ENCODE data around the gene LAMC2. TPM values are rescaled to one million over a fixed set of nuclear protein-coding genes. Genes with fewer than 3 reads are reported as not detected.

LAMC2 gene
- total RNA-seq, 1 experiment from 2014 or later = 884 TPM

DNA sequence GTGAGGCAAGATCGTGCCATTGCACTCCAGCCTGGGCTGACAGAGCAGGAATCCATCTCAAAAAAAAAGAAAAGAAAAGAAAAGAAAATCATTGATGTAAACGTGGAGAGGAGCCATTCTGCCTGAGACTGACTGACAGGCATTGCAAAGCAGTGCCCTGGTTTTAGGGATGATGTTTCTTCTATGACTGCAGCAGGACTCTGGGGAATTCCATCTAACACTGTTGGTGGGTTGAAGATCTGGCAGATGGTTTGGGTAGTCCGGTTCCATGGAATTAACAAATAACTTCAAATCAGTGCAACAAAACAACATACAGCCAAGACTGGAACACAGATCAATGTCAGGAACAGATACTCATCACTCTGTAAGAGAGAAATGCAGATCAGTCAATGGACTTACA is 17.8 kb upstream of the LAMC2 start:
- no peaks in the 10 kb centered on the region for H3K9me3 Mint-ChIP-seq (ENCODE audit: unreplicated experiment)
- ChIA-PET CTCF (interaction anchor here (0.7 kb wide), 1 partner anchor 150 kb away, joined by 3 read pairs; no protein-coding TSS in a partner anchor), POLR2A (interaction anchor here (1.3 to 3.7 kb wide), 2 partner anchors 10 to 12 kb away, joined by 3 to 14 read pairs; no protein-coding TSS in a partner anchor)
- TF ChIP-seq, protein P1, sequence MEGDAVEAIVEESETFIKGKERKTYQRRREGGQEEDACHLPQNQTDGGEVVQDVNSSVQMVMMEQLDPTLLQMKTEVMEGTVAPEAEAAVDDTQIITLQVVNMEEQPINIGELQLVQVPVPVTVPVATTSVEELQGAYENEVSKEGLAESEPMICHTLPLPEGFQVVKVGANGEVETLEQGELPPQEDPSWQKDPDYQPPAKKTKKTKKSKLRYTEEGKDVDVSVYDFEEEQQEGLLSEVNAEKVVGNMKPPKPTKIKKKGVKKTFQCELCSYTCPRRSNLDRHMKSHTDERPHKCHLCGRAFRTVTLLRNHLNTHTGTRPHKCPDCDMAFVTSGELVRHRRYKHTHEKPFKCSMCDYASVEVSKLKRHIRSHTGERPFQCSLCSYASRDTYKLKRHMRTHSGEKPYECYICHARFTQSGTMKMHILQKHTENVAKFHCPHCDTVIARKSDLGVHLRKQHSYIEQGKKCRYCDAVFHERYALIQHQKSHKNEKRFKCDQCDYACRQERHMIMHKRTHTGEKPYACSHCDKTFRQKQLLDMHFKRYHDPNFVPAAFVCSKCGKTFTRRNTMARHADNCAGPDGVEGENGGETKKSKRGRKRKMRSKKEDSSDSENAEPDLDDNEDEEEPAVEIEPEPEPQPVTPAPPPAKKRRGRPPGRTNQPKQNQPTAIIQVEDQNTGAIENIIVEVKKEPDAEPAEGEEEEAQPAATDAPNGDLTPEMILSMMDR (IDR thresholded peaks at IDR 0.05; ENCODE audit: unreplicated experiment) = no peak
- H3K4me1 Mint-ChIP-seq (ENCODE audit: insufficient read depth, unreplicated experiment) = peaks cover 18% of the 10 kb centered on the region
- H3K4me3 Mint-ChIP-seq (ENCODE audit: unreplicated experiment) = no peak overlapping the region
- H3K27ac Mint-ChIP-seq (ENCODE audit: low read depth, unreplicated experiment) = no peak overlapping the region
- H3K36me3 Mint-ChIP-seq (ENCODE audit: insufficient read depth, unreplicated experiment) = no peaks in the 10 kb centered on the region
- intact Hi-C loops (cut with micrococcal nuclease) = no loop called here
- BruUV-seq (replicated peaks) = no TSS peak
- no peak for DNase-seq (ENCODE audit: unreplicated experiment)
- H3K27me3 Mint-ChIP-seq (ENCODE audit: insufficient read depth, unreplicated experiment) = no peaks in the 10 kb centered on the region

DNA sequence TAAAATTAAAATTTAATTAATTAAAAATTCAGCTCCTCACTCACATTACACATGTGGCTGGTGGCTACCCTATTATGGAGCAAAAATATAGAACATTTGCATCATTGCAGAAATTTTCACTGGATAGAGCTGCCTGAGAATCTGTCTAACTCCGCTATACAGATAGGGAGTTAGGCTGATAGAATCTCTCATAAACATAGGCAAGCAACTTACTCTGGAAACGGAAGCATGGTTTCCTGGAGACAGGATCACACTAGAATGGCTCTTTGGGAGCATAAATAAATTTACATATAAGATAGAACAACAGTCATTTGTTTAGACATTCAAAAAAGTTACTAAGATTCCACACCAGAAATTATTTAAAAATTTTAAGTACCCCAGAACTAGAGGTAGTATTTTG is 12.2 kb upstream of the LAMC2 start:
- no peaks in the 10 kb centered on the region for H3K9me3 Mint-ChIP-seq (ENCODE audit: unreplicated experiment)
- H3K36me3 Mint-ChIP-seq (ENCODE audit: insufficient read depth, unreplicated experiment) = no peaks in the 10 kb centered on the region
- intact Hi-C loops (cut with micrococcal nuclease) = no loop called here
- no peak overlapping the region for H3K27ac Mint-ChIP-seq (ENCODE audit: low read depth, unreplicated experiment)
- no peak overlapping the region for H3K4me3 Mint-ChIP-seq (ENCODE audit: unreplicated experiment)
- BruUV-seq (replicated peaks) = no TSS peak
- no peaks in the 10 kb centered on the region for H3K27me3 Mint-ChIP-seq (ENCODE audit: insufficient read depth, unreplicated experiment)
- POLR2A ChIA-PET = no interaction called here
- TF ChIP-seq, protein P1 (IDR thresholded peaks at IDR 0.05; ENCODE audit: unreplicated experiment) = no peak
- no peak for DNase-seq (ENCODE audit: unreplicated experiment)
- CTCF ChIA-PET = interaction anchor here (0.6 kb wide), 1 partner anchor 581 kb away, joined by 4 read pairs; no protein-coding TSS in a partner anchor
- peaks cover 15% of the 10 kb centered on the region for H3K4me1 Mint-ChIP-seq (ENCODE audit: insufficient read depth, unreplicated experiment)

DNA sequence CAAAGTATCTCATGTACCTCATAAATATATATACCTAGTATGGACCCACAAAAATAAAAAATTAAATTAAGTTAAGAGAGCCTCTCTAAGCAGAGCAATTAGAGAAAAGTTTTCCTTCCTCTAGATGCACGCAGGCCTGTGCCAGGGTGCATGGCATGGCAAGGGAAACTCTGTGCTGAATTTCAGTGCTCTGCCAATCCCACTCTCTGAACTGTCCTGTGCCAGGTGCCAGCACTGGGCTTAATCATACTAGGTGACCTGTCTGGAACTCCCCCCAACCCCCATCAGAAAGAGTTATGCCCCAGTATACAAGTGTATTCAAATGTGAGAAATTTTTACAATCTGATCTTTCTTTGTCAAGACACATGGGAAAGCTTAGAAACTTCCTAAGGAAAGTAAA is 10.4 kb upstream of the LAMC2 start:
- CTCF ChIA-PET = interaction anchor here (0.7 to 1.0 kb wide), 2 partner anchors 9 to 1351 kb away, joined by 3 read pairs; no protein-coding TSS in a partner anchor
- H3K4me1 Mint-ChIP-seq (ENCODE audit: insufficient read depth, unreplicated experiment) = peaks cover 33% of the 10 kb centered on the region

DNA sequence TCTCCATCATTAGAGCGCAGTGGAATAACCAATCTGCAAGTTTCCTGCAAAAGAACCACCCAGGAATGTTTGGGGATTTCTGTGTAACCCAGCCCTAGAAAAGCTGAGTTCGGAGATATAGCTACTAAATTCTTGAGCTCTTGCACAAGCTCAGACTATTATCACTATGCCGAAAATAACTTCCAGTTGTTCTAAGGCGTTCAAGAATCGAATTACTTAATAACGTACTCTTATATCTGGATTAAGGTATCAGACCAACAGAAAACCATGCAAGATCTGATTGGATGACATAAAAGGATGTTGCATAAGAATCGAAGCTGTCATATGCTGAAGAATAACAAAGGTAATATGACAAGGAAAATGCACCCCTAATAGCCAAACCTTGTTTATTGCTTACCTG is 7.5 kb upstream of the LAMC2 start:
- Mint-ChIP-seq H3K36me3 (ENCODE audit: insufficient read depth, unreplicated experiment) (no peaks in the 10 kb centered on the region), H3K9me3 (ENCODE audit: unreplicated experiment) (no peaks in the 10 kb centered on the region), H3K27me3 (ENCODE audit: insufficient read depth, unreplicated experiment) (no peaks in the 10 kb centered on the region), H3K4me3 (ENCODE audit: unreplicated experiment) (no peak overlapping the region), H3K4me1 (ENCODE audit: insufficient read depth, unreplicated experiment) (peaks cover 43% of the 10 kb centered on the region), H3K27ac (ENCODE audit: low read depth, unreplicated experiment) (peak overlapping the region; percentile 96)
- TF ChIP-seq, protein P1 (IDR thresholded peaks at IDR 0.05; ENCODE audit: unreplicated experiment) = no peak
- no TSS peak for BruUV-seq (replicated peaks)
- intact Hi-C loops (cut with micrococcal nuclease) = no loop called here
- CTCF ChIA-PET = interaction anchor here (0.6 to 1.9 kb wide), 6 partner anchors 8 to 494 kb away, joined by 3 to 11 read pairs (median 3); partner anchors contain the start of gene LAMC2
- no peak for DNase-seq (ENCODE audit: unreplicated experiment)
- POLR2A ChIA-PET = interaction anchor here (0.5 to 5.5 kb wide), 21 partner anchors 8 to 1868 kb away, joined by 3 to 69 read pairs (median 3); no protein-coding TSS in a partner anchor

More for the DNA sequence above, 10.4 kb upstream of the LAMC2 start:
- no peak overlapping the region for H3K4me3 Mint-ChIP-seq (ENCODE audit: unreplicated experiment)
- no peaks in the 10 kb centered on the region for H3K36me3 Mint-ChIP-seq (ENCODE audit: insufficient read depth, unreplicated experiment)
- H3K27me3 Mint-ChIP-seq (ENCODE audit: insufficient read depth, unreplicated experiment) = no peaks in the 10 kb centered on the region
- POLR2A ChIA-PET = interaction anchor here (0.9 kb wide), 1 partner anchor 150 kb away, joined by 4 read pairs; no protein-coding TSS in a partner anchor
- TF ChIP-seq, protein P1 (IDR thresholded peaks at IDR 0.05; ENCODE audit: unreplicated experiment) = no peak
- H3K27ac Mint-ChIP-seq (ENCODE audit: low read depth, unreplicated experiment) = peak overlapping the region; percentile 34
- intact Hi-C loops (cut with micrococcal nuclease) = no loop called here
- DNase-seq (ENCODE audit: unreplicated experiment) = no peak
- BruUV-seq (replicated peaks) = no TSS peak
- H3K9me3 Mint-ChIP-seq (ENCODE audit: unreplicated experiment) = no peaks in the 10 kb centered on the region

Measured in MCF 10A (cell line).